SK-N-SH treated with all-trans-retinoic acid at 6 μM for 48 hours (cell line): ENCODE data around the gene RAI14.
"Not testable (repeated sequence)": the region's sequence is repeated elsewhere in the genome, so short reads cannot be mapped to it uniquely, and the experiment has no call there.

ENCODE experiments used
- ATAC-seq: fragments of 200-7000 bp; cut with Tn5 transposase; 3 replicates; pipeline ENCODE4 v1.9.1; 2020; ENCODE audit warnings: mild to moderate bottlenecking, moderate library complexity
- ARNTL ChIP-seq: fragments of 450-650 bp; formaldehyde crosslinking; IDR thresholded peaks from 2 replicates; pipeline ENCODE4 v1.5.0; 2020; ENCODE audit warnings: low read depth, mild to moderate bottlenecking, moderate library complexity, borderline replicate concordance
- BACH2 ChIP-seq: fragments of 250-450 bp; sonication (Bioruptor Pico); IDR thresholded peaks from 2 replicates; pipeline ENCODE4 v1.9.0; 2021; ENCODE audit warnings: mild to moderate bottlenecking, borderline replicate concordance
- CREB5 ChIP-seq: fragments of 250-450 bp; sonication (Bioruptor Pico); IDR thresholded peaks from 2 replicates; pipeline ENCODE4 v1.5.1; 2020; ENCODE audit warnings: low read depth, mild to moderate bottlenecking, moderate library complexity
- CSDC2 ChIP-seq: fragments of 250-450 bp; sonication (Bioruptor Pico); IDR thresholded peaks from 2 replicates; pipeline ENCODE4 v1.5.0; 2020; ENCODE audit warnings: mild to moderate bottlenecking, moderate library complexity
- CSRNP3 ChIP-seq: fragments of 250-450 bp; sonication (Bioruptor Pico); IDR thresholded peaks from 2 replicates; pipeline ENCODE4 v1.5.1; 2021; ENCODE audit warnings: mild to moderate bottlenecking, moderate library complexity
- ESRRG ChIP-seq: fragments of 250-450 bp; sonication (Bioruptor Pico); IDR thresholded peaks from 2 replicates; pipeline ENCODE4 v1.6.1; 2021; ENCODE audit warnings: mild to moderate bottlenecking
- GLIS3 ChIP-seq: fragments of 250-450 bp; sonication (Bioruptor Pico); IDR thresholded peaks from 2 replicates; pipeline ENCODE4 v1.5.0; 2020; ENCODE audit warnings: mild to moderate bottlenecking, moderate library complexity
- ISL1 ChIP-seq: fragments of 250-450 bp; sonication (Bioruptor Pico); IDR thresholded peaks from 2 replicates; pipeline ENCODE4 v2.1.2; 2022; ENCODE audit warnings: mild to moderate bottlenecking, moderate library complexity
- OSR1 ChIP-seq: fragments of 250-450 bp; sonication (Bioruptor Pico); IDR thresholded peaks from 2 replicates; pipeline ENCODE4 v1.8.0; 2022; ENCODE audit warnings: moderate library complexity, mild to moderate bottlenecking, inconsistent platforms
- PATZ1 ChIP-seq: fragments of 250-450 bp; sonication (Bioruptor Pico); IDR thresholded peaks from 2 replicates; pipeline ENCODE4 v1.8.0; 2020; ENCODE audit warnings: mild to moderate bottlenecking, moderate library complexity, borderline replicate concordance
- POU6F1 ChIP-seq: fragments of 250-450 bp; sonication (Bioruptor Pico); IDR thresholded peaks from 2 replicates; pipeline ENCODE4 v1.8.0; 2021; ENCODE audit warnings: low read depth, mild to moderate bottlenecking, moderate library complexity, borderline replicate concordance
- PPARA ChIP-seq: fragments of 250-450 bp; sonication (Bioruptor Pico); IDR thresholded peaks from 2 replicates; pipeline ENCODE4 v1.5.0; 2020; ENCODE audit warnings: mild to moderate bottlenecking, borderline replicate concordance
- RARB ChIP-seq: fragments of 250-450 bp; sonication (Bioruptor Pico); IDR thresholded peaks from 2 replicates; pipeline ENCODE4 v1.8.0; 2021; ENCODE audit warnings: mild to moderate bottlenecking, moderate library complexity
- SNAI2 ChIP-seq: fragments of 250-450 bp; sonication (Bioruptor Pico); IDR thresholded peaks from 2 replicates; pipeline ENCODE4 v1.5.0; 2020; ENCODE audit warnings: mild to moderate bottlenecking, moderate library complexity
- TCF4 ChIP-seq: fragments of 250-450 bp; sonication (Bioruptor Pico); IDR thresholded peaks from 2 replicates; pipeline ENCODE4 v1.8.0; 2021; ENCODE audit warnings: mild to moderate bottlenecking, moderate library complexity, borderline replicate concordance
- TOX ChIP-seq: fragments of 250-450 bp; sonication (Bioruptor Pico); IDR thresholded peaks from 2 replicates; pipeline ENCODE4 v1.8.0; 2021; ENCODE audit warnings: mild to moderate bottlenecking, moderate library complexity, borderline replicate concordance
- ZC3H10 ChIP-seq: fragments of 250-450 bp; sonication (Bioruptor Pico); IDR thresholded peaks from 2 replicates; pipeline ENCODE4 v1.5.1; 2021; ENCODE audit warnings: mild to moderate bottlenecking, moderate library complexity
- ZFP3 ChIP-seq: fragments of 250-450 bp; sonication (Bioruptor Pico); IDR thresholded peaks from 2 replicates; pipeline ENCODE4 v1.5.0; 2020; ENCODE audit warnings: mild to moderate bottlenecking, moderate library complexity
- ZNF70 ChIP-seq: fragments of 450-650 bp; formaldehyde crosslinking; IDR thresholded peaks from 2 replicates; pipeline ENCODE4 v1.5.0; 2020; ENCODE audit warnings: mild to moderate bottlenecking, moderate library complexity
- ZNF8 ChIP-seq: fragments of 450-650 bp; formaldehyde crosslinking; IDR thresholded peaks from 2 replicates; pipeline ENCODE4 v1.5.0; 2020; ENCODE audit warnings: mild to moderate bottlenecking, moderate library complexity

RAI14 gene

GRCh38 chr5:34759213-34759612 is 103.1 kb downstream of the RAI14 start:
- ATAC-seq, result not testable (repeated sequence)

GRCh38 chr5:34765662-34766061 is 109.5 kb downstream of the RAI14 start:
- TF ChIP-seq ARNTL (no peak), TOX (CRISPR knock-in tag) (no peak), ISL1 (CRISPR knock-in tag) (no peak), ZFP3 (no peak), TCF4 (CRISPR knock-in tag) (no peak), OSR1 (no peak), GLIS3 (CRISPR knock-in tag) (no peak), ZNF70 (CRISPR knock-in tag) (no peak), BACH2 (CRISPR knock-in tag) (no peak), SNAI2 (CRISPR knock-in tag) (no peak), CSRNP3 (CRISPR knock-in tag) (no peak), CREB5 (CRISPR knock-in tag) (no peak), ZNF8 (CRISPR knock-in tag) (no peak), PATZ1 (no peak), POU6F1 (no peak), ESRRG (no peak), PPARA (CRISPR knock-in tag) (no peak), CSDC2 (CRISPR knock-in tag) (no peak), RARB (CRISPR knock-in tag) (no peak), ZC3H10 (CRISPR knock-in tag) (no peak)
- no peak for ATAC-seq

- TF ChIP-seq RARB (CRISPR knock-in tag), result no peak
- TF ChIP-seq PPARA (CRISPR knock-in tag), result no peak
- TF ChIP-seq POU6F1, result no peak
- TF ChIP-seq ISL1 (CRISPR knock-in tag), result no peak
- TF ChIP-seq SNAI2 (CRISPR knock-in tag), result no peak
- no peak for TF ChIP-seq ZNF70 (CRISPR knock-in tag)
- TF ChIP-seq CREB5 (CRISPR knock-in tag), result no peak
- TF ChIP-seq ARNTL, result no peak
- no peak for TF ChIP-seq TOX (CRISPR knock-in tag)
- no peak for TF ChIP-seq PATZ1
- no peak for TF ChIP-seq GLIS3 (CRISPR knock-in tag)
- TF ChIP-seq OSR1, result no peak
- no peak for TF ChIP-seq ZC3H10 (CRISPR knock-in tag)
- TF ChIP-seq CSDC2 (CRISPR knock-in tag), result no peak
- no peak for TF ChIP-seq ZNF8 (CRISPR knock-in tag)
- TF ChIP-seq ESRRG, result no peak
- TF ChIP-seq TCF4 (CRISPR knock-in tag), result no peak
- no peak for TF ChIP-seq ZFP3
- TF ChIP-seq BACH2 (CRISPR knock-in tag), result no peak
- no peak for TF ChIP-seq CSRNP3 (CRISPR knock-in tag)
- no peak for ATAC-seq
Observed at GRCh38 chr5:34767180-34767579, 111.1 kb downstream of the RAI14 start.
